Common myeloid progenitor, CD34-positive (primary cell): Measurements from ENCODE around the gene PIGK.
"Not testable (repeated sequence)": the region's sequence is repeated elsewhere in the genome, so short reads cannot be mapped to it uniquely, and the experiment has no call there.

Source experiments
- CTCF ChIA-PET: fragments of 350-600 bp; sonication (Branson Sonifier 250); formaldehyde crosslinking; loops from one replicate; lab custom pipeline; 2021; ENCODE audit warnings: antibody characterized with exemption; lab: Charles Lee
- POLR2A ChIA-PET: fragments of 350-600 bp; sonication (Branson Sonifier 250); formaldehyde crosslinking; loops from one replicate; lab custom pipeline; 2021; ENCODE audit warnings: antibody characterized with exemption; lab: Charles Lee
- DNase-seq, 3 donors: peaks; one replicate each; pipeline versions ENCODE4 v3.0.0 to v3.0.0-alpha.2; 2013
- H3K27ac ChIP-seq, 2 experiments: 1 replicate in 1 of 2; 2 replicates in 1 of 2; pipeline ENCODE4 v1.7.0; 2013; ENCODE audit warnings: inconsistent platforms in 2 of 2, low read length in 2 of 2, mild to moderate bottlenecking in 2 of 2, low read depth in 1 of 2, moderate library complexity in 1 of 2; ENCODE audit not compliant: severe bottlenecking in 2 of 2, insufficient read depth in 1 of 2, poor library complexity in 1 of 2
- H3K27me3 ChIP-seq, 5 experiments: replicated peaks in 2 of 5; 1 replicate in 3 of 5; 2 replicates in 2 of 5; pipeline versions ENCODE4 v1.6.1 to v1.7.0; 2013; ENCODE audit warnings: low read length in 4 of 5, mild to moderate bottlenecking in 2 of 5, moderate library complexity in 2 of 5, inconsistent platforms in 1 of 5; ENCODE audit not compliant: insufficient read depth in 5 of 5, control insufficient read depth in 4 of 5
- H3K36me3 ChIP-seq, 4 experiments: 1 replicate in 2 of 4; 2 replicates in 2 of 4; pipeline versions ENCODE4 v1.6.1 to v1.7.0; 2013; ENCODE audit warnings: low read length in 3 of 4, control low read depth in 1 of 4, mild to moderate bottlenecking in 1 of 4; ENCODE audit not compliant: control insufficient read depth in 4 of 4, insufficient read depth in 4 of 4
- H3K4me1 ChIP-seq, 4 experiments: 1 replicate in 3 of 4; 2 replicates in 1 of 4; pipeline versions ENCODE4 v1.6.1 to v1.7.1; 2013; ENCODE audit warnings: low read length in 3 of 4, mild to moderate bottlenecking in 3 of 4, control low read depth in 1 of 4, inconsistent platforms in 1 of 4, moderate library complexity in 1 of 4; ENCODE audit not compliant: control insufficient read depth in 4 of 4, insufficient read depth in 4 of 4; ENCODE audit errors: control extremely low read depth in 1 of 4
- H3K4me3 ChIP-seq, 7 experiments: 1 replicate in 4 of 7; 2 replicates in 3 of 7; pipeline versions ENCODE4 v1.5.1 to v1.7.0; 2013; ENCODE audit warnings: mild to moderate bottlenecking in 7 of 7, low read length in 6 of 7, moderate library complexity in 6 of 7, inconsistent platforms in 2 of 7, low read depth in 2 of 7, control low read depth in 1 of 7; ENCODE audit not compliant: insufficient read depth in 4 of 7, control insufficient read depth in 1 of 7; ENCODE audit errors: extremely low read depth in 1 of 7
- H3K9me3 ChIP-seq, 5 experiments: 1 replicate in 4 of 5; 2 replicates in 1 of 5; pipeline versions ENCODE4 v1.6.1 to v1.7.1; 2013; ENCODE audit warnings: low read length in 4 of 5, mild to moderate bottlenecking in 2 of 5, inconsistent platforms in 1 of 5, low read depth in 1 of 5, moderate library complexity in 1 of 5; ENCODE audit not compliant: control insufficient read depth in 4 of 5, insufficient read depth in 2 of 5; ENCODE audit errors: control extremely low read depth in 1 of 5
- WGBS: methylation state at CpG from one replicate; pipeline ENCODE4 v1.1.5; 2013; ENCODE audit not compliant: insufficient coverage; 5-methylcytosine and 5-hydroxymethylcytosine counted together

The PIGK gene

GRCh38 chr1:77227381-77227780 lies 8.2 kb upstream of the PIGK start:
- H3K27ac ChIP-seq = no peak overlapping the region
- peaks cover 7 to 13% (median 9%) of the 10 kb centered on the region in 4 experiments for H3K4me1 ChIP-seq
- ChIA-PET CTCF (interaction anchor here (0.6 kb wide), 1 partner anchor 1146 kb away, joined by 3 read pairs; no protein-coding TSS in a partner anchor), POLR2A (no interaction called here)
- no peaks in the 10 kb centered on the region for H3K27me3 ChIP-seq
- H3K9me3 ChIP-seq = peaks cover 0 to 2% (median under 1%) of the 10 kb centered on the region in 5 experiments
- peaks cover 0 to 3% (median 1%) of the 10 kb centered on the region in 4 experiments for H3K36me3 ChIP-seq
- H3K4me3 ChIP-seq = no peak overlapping the region
- WGBS = 15% methylated on average over 2 of the region's 3 CpGs
- peak in 2 of 3 donors; percentile 39 to 51 for DNase-seq

- WGBS = 89% methylated on average over 5 of the region's 5 CpGs
- no peak for DNase-seq
- H3K9me3 ChIP-seq = no peaks in the 10 kb centered on the region
- ChIA-PET CTCF (no interaction called here), POLR2A (no interaction called here)
- H3K36me3 ChIP-seq = peaks cover 0 to 8% (median 6%) of the 10 kb centered on the region in 4 experiments
- H3K4me3 ChIP-seq = no peak overlapping the region
- no peaks in the 10 kb centered on the region for H3K27me3 ChIP-seq
- peaks cover 9 to 20% (median 15%) of the 10 kb centered on the region in 4 experiments for H3K4me1 ChIP-seq
- no peak overlapping the region for H3K27ac ChIP-seq
These were observed 3.3 kb upstream of the PIGK start for GRCh38 chr1:77222496-77222895.

GRCh38 chr1:77220687-77221463 lies 1.6 kb upstream of the PIGK start:
- peak overlapping the region in 1 of 7 experiments; percentile 82 for H3K4me3 ChIP-seq

GRCh38 chr1:77218477-77219165 lies 609 bp downstream of the PIGK start:
- ChIA-PET CTCF (interaction anchor here (1.6 kb wide), 1 partner anchor 10 kb away, joined by 3 read pairs; no protein-coding TSS in a partner anchor), POLR2A (interaction anchor here (0.5 kb wide), 1 partner anchor 24 kb away, joined by 3 read pairs; no protein-coding TSS in a partner anchor)
- peaks cover 0 to 7% (median 4%) of the 10 kb centered on the region in 4 experiments for H3K36me3 ChIP-seq
- H3K4me1 ChIP-seq = peaks cover 5 to 16% (median 11%) of the 10 kb centered on the region in 4 experiments
- WGBS = 30% methylated on average over 7 of the region's 12 CpGs
- peak overlapping the region; percentile 87 to 89 for H3K27ac ChIP-seq
- H3K4me3 ChIP-seq = peak overlapping the region; percentile 82 to 100 (median 97)
- H3K9me3 ChIP-seq = no peaks in the 10 kb centered on the region
- H3K27me3 ChIP-seq = no peaks in the 10 kb centered on the region
- peak; percentile 13 to 52 (median 46) for DNase-seq

More at GRCh38 chr1:77220687-77221463, 1.6 kb upstream of the PIGK start:
- Histone ChIP-seq H3K9me3 (no peaks in the 10 kb centered on the region), H3K27me3 (no peaks in the 10 kb centered on the region), H3K4me1 (peaks cover 5 to 16% (median 11%) of the 10 kb centered on the region in 4 experiments), H3K27ac (no peak overlapping the region), H3K36me3 (peaks cover 0 to 8% (median 6%) of the 10 kb centered on the region in 4 experiments)
- WGBS = 100% methylated on average over 1 of the region's 3 CpGs
- ChIA-PET POLR2A (no interaction called here), CTCF (interaction anchor here (1.4 kb wide), 1 partner anchor 61 kb away, joined by 3 read pairs; the partner anchor contains the start of gene AK5)
- no peak for DNase-seq

DNA sequence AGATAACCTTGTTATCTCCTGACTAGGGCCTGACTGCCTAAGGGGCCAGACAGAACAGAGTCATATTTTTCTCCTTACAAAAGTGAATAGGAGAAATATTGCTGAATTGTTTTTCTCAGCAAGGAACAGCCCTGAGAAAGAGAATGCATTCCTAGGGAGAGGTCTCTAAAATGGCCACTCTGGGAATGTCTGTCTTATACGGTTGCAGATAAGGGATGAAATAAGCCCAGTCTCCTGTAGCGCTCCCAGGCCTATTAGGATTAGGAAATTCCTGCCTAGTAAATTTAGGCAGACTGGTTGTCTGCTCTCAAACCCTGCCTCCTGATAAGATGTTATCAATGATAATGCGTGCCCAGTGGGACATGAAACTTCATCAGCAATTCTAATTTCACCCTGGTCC lies 15.2 kb downstream of the PIGK start:
- DNase-seq, H3K27ac ChIP-seq, POLR2A ChIA-PET, H3K27me3 ChIP-seq, H3K4me1 ChIP-seq, H3K4me3 ChIP-seq, CTCF ChIA-PET, H3K36me3 ChIP-seq: not testable (repeated sequence)
- WGBS = 100% methylated on average over 3 of the region's 3 CpGs
- peaks cover 0 to 13% (median 0%) of the 10 kb centered on the region in 5 experiments for H3K9me3 ChIP-seq

DNA sequence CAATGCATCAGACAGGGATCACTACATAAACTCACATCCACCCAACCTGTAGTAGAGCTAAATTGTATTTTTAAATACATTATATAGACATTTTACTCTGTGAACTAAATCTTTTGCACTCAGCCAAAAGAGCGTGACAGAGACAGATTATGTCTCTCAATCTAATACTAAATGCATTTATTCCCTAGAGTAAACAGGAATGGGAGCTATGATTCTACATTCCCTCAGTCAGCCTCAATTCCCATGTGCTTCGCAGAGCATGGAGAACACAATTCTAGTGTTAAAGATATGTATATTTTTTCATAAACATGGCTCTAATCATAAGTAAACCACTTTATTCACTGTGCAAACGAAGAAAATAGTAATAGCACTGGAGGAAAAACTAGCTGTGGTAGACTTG lies 16.5 kb downstream of the PIGK start:
- no CpG with 5 or more reads among the region's 3 CpGs for WGBS
- no peak for DNase-seq
- H3K9me3 ChIP-seq = peaks cover 0 to 13% (median 0%) of the 10 kb centered on the region in 5 experiments
- H3K4me1 ChIP-seq = no peaks in the 10 kb centered on the region
- H3K27me3 ChIP-seq = no peaks in the 10 kb centered on the region
- POLR2A ChIA-PET = no interaction called here
- CTCF ChIA-PET = no interaction called here
- no peak overlapping the region for H3K27ac ChIP-seq
- peaks cover 0 to 9% (median 3%) of the 10 kb centered on the region in 4 experiments for H3K36me3 ChIP-seq
- no peak overlapping the region for H3K4me3 ChIP-seq
